ENCODE measurements around the gene DOC2A.
"Not testable (repeated sequence)": the region's sequence is repeated elsewhere in the genome, so short reads cannot be mapped to it uniquely, and the experiment has no call there.

Gene DOC2A

DNA sequence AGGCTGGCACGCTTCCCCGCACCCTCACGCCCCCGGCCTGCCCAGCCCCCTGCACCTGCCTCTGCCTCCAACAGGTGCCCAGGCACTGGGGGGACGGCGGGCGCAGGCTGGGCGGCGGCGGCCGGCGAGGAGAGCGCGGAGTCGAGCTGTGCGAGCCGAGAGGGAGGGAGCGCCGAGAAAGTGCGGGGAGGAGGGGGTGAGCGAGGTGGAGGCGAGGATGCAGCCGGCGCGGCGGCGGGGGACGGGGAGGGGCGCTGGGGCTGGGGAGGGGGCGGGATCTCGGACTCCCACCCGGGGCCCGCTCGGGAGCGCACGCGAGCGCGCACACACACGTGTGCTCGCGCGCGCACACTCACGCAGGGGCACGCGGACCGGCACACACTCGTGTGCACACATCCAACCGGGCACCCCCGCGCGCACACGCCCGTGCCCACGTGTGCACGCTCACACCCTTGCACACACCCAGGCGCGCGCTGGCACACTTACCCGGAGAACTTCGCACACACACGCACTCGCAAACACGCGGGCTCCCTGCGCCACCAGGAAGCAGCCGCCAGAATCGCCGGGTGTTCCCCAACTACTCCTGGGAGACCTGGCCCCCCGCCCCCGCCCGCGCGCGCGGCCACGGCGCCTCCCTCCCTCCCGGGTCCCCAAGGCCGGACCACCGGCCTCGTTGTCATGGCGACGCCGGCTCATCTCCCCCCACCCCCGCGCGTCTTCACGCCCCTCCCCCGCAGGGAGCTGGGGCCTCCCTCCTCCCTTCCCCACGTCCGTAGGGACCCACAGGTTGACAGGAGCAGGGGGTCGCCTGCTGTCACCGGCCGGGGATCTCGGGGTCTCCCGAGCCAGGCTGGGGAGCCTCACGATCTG, at the start of gene DOC2A:
Gene DOC2A (minus strand): TSS at position 184 of the 870 bp plus-strand sequence. CDS start 805 bp downstream, outside the sequence.
- peak; percentile 24 for DNase-seq

- no peak for DNase-seq
Observed at GRCh38 chr16:30060346-30060745, 49.5 kb upstream of the DOC2A start.

- peak; percentile 55 for DNase-seq
Observed at GRCh38 chr16:30054959-30055553, 44.2 kb upstream of the DOC2A start.

DNA sequence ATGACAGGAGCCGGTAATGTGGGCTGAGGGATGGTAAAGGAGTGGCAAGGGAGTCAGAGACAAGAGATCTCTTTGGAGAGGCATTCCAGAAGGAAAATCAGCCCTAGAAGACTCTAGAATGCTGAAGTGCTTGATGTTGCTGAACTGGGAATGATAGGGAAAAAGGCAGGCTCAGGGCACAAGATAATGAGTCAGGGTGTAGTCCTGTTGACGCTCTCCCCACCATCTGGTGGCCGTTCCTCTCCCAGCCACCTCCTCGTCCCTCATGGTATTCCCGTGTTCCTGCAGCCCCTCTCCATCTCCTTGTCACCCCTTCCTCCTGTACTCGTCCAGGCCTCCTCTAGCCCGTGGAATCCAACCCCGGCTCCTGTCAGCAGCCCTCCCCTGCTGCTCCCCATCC, 43.6 kb upstream of the DOC2A start:
- no peak for DNase-seq

GRCh38 chr16:30053376-30054015, 42.7 kb upstream of the DOC2A start:
- no peak for DNase-seq

- peak; percentile 91 for DNase-seq
Observed at GRCh38 chr16:30052671-30053372, 42.0 kb upstream of the DOC2A start.

DNA sequence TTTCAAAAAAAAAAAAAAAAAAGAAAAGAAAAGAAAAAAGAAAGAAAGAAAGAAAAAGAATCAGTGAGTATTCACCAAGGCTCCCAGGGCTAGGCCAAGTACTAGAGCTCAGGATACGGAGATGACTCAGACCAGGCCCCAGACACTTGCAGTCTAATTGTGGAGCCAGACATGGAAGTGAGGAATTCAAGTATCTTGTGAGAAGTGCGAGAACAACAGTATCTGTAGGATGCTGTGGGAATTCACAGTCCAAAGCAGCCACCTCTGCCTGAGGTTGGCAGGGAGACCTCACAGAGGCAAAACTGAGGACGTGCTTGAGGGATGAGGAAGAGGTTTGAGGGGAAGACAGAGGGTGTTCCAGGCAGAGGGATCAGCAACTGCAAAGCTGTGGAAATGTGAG, 40.7 kb upstream of the DOC2A start:
- no peak for DNase-seq

DNA sequence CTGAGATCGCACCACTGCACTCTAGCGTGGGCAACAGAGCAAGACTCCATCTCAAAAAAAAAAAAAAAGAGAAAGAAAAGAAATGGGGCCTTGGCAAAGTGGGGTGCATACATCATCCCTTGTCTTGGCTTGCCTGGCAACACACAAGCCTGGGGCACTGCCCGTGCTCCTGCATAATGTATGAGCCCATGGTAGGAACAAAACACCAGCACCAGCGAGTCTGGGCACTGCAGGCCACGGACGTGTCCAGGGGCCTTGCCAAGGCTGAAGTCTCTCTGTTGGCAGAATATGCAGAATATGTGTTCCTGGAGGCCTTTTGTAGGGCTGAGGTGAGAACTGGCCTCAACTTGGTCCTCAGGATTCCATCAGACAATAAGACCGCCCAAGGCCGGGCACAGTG, 39.0 kb upstream of the DOC2A start:
- no peak for DNase-seq

- no peak for DNase-seq
Observed at GRCh38 chr16:30046588-30046987, 35.8 kb upstream of the DOC2A start.

DNA sequence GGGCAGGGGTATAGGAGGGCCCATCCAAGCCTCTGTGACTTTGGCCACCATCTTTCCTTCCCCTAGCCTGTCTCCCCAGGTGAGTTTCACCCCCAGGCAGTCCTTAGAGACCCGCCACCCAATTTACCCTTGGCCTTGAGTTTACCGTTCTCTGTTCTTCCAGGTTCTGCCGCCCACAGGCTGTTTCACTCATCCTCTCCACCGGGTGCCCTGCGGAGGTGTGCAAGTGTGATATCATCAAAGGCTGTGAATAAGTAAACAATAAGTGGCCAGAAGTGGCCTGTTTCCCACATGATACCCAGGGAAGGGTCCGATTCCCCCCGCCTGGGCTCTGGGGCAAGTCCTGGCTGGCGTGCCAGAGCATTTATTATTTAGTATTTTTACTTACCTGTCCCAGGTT, 35.4 kb upstream of the DOC2A start:
- DNase-seq, result no peak

DNA sequence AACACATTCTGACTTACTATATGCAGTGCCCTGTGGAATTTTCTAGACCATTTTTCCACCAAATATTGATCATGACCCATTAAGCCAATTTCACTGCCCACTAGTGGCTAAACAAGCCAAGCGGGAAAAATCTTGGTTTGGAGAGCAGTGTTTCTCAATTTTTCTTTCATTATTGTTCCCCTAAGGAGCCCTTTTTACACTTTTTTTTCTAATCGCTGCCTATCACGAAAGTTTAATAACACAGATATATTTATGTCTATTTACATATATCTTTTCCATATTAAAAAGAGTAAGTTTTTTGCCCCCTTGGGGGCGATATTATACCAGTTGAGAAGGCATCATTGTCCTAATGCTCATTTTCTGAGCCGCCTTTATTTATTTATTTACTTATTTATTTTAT, 31.0 kb upstream of the DOC2A start:
- peak; percentile 57 for DNase-seq

DNA sequence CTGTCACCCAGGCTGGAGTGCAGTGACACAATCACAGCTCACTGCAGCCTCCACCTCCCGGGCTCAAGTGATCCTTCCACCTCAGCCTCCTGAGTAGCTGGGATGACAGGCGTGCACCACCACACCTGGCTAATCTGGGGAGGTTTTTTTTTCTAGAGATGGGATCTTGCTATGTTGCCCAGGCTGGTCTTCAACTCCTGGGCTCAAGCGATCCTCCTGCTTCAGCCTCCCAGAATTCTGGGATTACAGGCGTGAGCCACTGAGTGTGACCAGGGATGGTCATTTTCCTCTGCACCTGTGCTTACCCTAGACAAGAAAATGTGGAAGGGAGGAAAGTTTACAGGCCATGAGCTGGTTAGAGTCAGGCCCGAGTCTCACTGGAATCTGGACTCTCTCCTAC, 29.9 kb upstream of the DOC2A start:
- DNase-seq, result not testable (repeated sequence)

- DNase-seq, result no peak
Observed at GRCh38 chr16:30040221-30040620, 29.4 kb upstream of the DOC2A start.

DNA sequence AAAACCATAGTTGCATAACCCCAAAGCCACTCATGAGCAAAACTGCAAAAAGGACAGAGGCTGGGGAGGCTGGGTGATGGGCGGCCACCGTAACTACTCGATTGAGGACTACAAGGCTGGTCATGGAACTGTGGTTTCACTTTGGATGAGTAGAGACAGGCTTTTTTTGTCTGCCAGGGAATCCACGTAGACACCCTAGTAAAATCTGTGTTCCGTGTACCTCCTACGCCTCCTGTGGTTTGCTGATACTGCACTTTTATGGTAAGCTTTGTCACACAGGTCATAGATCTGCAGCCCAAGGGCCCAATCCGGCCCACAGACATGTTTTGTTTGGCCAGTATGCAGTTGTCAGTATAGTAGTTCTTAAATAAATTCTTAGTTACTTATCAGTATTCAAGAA, 22.4 kb upstream of the DOC2A start:
- DNase-seq, result no peak

- DNase-seq, result peak; percentile 74
Observed at GRCh38 chr16:30032083-30032819, 21.4 kb upstream of the DOC2A start.

DNA sequence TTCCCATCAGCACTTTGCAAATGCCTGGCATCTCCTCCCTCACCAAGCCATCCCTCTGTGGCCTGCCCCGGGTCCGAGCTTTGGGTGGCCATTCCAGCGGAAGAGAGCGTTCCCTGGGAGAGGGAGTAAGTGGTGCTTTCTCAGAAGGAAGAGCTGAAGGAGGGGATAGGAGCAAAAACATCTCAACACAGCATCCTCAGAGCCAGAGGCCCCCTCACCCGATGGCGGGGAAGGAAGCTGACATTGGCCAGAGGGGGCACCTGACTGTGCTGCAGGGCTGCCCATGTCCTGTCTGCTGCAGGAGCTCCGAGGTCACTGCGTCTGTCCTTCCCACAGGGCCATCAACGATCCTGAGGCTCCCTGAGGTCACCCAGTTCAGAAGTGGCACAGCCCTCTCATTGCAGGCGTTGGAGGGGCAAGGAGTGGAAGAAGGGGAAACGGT, 20.7 kb upstream of the DOC2A start:
- DNase-seq, result no peak

GRCh38 chr16:30030841-30031413, 20.1 kb upstream of the DOC2A start, which contains the start of gene TLCD3B:
Gene TLCD3B (minus strand): TSS chr16:30031271. CDS start chr16:30030527, 744 bp downstream.
- peak; percentile 7 for DNase-seq

DNA sequence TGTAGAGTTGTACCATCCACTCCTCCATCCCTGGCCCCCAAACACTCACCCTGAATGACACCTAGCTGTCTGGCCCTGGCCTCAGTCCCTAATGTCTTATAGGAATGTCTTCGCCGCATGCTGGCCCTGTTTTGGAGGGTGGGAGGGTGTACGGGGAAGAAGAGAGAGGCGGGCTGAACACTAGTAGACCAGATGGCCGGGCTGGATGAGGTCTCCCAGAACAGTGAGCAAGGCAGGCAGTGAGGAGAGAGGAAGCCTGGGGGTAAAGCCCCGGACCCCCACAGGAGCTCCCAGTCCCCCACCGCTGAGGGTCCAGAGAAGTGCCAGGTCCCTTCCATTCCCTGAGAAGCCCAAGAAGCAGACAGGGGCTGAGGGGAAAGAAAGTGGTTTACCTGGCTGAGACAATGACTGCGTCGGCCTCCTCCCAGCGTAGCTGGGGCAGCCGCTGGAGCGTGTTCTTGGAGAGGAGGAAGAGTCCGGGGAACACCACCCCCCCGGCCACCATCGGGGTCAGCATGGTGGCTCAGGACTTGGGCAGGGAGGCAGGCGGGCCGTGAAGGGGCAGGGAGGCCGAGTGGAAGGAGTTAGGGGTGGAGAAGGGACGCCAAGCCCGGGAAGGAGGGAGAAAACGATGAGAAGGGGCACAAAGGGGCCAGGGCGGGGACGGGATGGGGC, 19.3 kb upstream of the DOC2A start:
- no peak for DNase-seq

DNA sequence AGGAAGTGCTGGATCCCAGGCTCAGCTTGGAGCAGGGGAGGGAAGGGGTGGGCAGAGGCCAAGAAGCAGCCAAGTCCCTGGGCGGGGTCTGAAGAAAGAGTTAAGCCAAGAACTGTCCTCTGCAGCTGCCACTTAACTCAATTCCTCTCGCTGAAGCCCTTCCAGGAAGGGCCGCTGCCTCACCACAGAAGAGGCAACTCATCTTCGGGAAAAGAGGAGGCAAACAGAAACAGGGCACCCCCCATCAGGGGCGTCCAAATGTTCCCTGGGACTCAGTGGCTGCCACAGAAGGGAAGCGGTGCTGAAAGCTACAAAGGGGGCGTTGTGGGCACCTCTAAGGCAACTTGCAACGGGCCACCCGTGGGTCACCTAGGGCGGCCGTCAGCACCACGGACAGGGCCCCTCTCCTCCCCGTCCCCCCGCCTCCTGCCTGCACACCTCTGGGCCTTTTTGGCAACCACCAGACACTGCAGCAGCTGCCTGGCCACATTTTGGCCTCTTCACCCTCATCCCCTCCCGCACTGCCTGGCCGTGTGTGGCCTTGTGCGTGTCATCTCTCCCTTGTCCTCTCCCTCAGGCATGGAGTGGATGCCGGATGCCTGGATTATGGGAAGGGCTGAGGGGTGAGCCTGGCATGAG, 17.7 kb upstream of the DOC2A start:
- DNase-seq, result peak; percentile 9

GRCh38 chr16:30027588-30028437, 17.0 kb upstream of the DOC2A start:
- DNase-seq, result no peak
